ENCODE measurements around the gene GCNT1. TPM values are rescaled to one million over a fixed set of nuclear protein-coding genes. Genes with fewer than 3 reads are reported as not detected.
A peak's percentile ranks its signal among the peaks of the same experiment; 100 is the strongest.

The GCNT1 gene
- total and polyA plus RNA-seq, 2 donors from 2014 or later, result 0.88 to 8.3 TPM

DNA sequence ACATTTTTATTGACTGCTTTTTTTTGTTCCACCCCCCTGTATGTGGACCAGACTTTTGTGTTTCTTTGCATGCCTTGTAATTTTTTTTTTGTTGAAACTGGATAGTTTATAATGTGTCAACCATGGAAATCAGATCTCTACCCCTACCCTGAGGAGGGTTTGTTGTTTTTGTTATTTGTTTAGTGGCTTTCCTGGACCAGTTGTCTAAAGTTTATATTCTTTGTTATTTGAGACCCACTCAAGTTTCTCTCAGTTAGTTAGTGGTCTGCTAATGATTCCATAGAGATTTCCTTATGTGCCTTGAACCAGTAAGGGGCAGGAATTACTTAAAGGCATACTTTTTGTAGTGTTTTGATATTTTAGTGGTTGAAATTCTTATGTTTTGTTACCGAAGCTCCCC is 41.1 kb downstream of the GCNT1 start:
- H3K9ac ChIP-seq (ENCODE audit: low read length in 3 of 3), result no peak overlapping the region
- H3K4me1 ChIP-seq (ENCODE audit: control insufficient read depth in 2 of 3, insufficient read depth in 2 of 3, low read depth in 1 of 3, low read length in 3 of 3), result no peaks in the 10 kb centered on the region
- FAIRE-seq (no peak), DNase-seq (peak in 2 of 5 donors; percentile 30 to 40)
- no peaks in the 10 kb centered on the region for H3K36me3 ChIP-seq (ENCODE audit: control insufficient read depth in 2 of 3, insufficient read depth in 3 of 3, low read length in 3 of 3)
- no peaks in the 10 kb centered on the region for H3K27me3 ChIP-seq (ENCODE audit: control insufficient read depth, insufficient read depth, low read length)
- intact Hi-C loops (cut with DNase I), result no loop called here
- H3K27ac ChIP-seq (ENCODE audit: low read depth in 2 of 2, low read length in 2 of 2), result no peak overlapping the region
- TF ChIP-seq, protein P1, sequence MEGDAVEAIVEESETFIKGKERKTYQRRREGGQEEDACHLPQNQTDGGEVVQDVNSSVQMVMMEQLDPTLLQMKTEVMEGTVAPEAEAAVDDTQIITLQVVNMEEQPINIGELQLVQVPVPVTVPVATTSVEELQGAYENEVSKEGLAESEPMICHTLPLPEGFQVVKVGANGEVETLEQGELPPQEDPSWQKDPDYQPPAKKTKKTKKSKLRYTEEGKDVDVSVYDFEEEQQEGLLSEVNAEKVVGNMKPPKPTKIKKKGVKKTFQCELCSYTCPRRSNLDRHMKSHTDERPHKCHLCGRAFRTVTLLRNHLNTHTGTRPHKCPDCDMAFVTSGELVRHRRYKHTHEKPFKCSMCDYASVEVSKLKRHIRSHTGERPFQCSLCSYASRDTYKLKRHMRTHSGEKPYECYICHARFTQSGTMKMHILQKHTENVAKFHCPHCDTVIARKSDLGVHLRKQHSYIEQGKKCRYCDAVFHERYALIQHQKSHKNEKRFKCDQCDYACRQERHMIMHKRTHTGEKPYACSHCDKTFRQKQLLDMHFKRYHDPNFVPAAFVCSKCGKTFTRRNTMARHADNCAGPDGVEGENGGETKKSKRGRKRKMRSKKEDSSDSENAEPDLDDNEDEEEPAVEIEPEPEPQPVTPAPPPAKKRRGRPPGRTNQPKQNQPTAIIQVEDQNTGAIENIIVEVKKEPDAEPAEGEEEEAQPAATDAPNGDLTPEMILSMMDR (IDR thresholded peaks at IDR 0.05; ENCODE audit: borderline replicate concordance, extremely low read depth, insufficient read depth), result no peak
- no peak overlapping the region for H3K4me3 ChIP-seq (ENCODE audit: low read length in 3 of 3)
- no peaks in the 10 kb centered on the region for H3K9me3 ChIP-seq (ENCODE audit: control insufficient read depth in 2 of 3, insufficient read depth in 1 of 3, low read length in 3 of 3)

DNA sequence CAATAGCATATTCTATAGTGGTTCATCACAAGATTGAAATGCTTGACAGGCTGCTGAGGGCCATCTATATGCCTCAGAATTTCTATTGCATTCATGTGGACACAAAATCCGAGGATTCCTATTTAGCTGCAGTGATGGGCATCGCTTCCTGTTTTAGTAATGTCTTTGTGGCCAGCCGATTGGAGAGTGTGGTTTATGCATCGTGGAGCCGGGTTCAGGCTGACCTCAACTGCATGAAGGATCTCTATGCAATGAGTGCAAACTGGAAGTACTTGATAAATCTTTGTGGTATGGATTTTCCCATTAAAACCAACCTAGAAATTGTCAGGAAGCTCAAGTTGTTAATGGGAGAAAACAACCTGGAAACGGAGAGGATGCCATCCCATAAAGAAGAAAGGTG is 43.8 kb downstream of the GCNT1 start:
- Histone ChIP-seq H3K36me3 (ENCODE audit: control insufficient read depth in 2 of 3, insufficient read depth in 3 of 3, low read length in 3 of 3) (no peaks in the 10 kb centered on the region), H3K9ac (ENCODE audit: low read length in 3 of 3) (no peak overlapping the region), H3K27me3 (ENCODE audit: control insufficient read depth, insufficient read depth, low read length) (no peaks in the 10 kb centered on the region), H3K27ac (ENCODE audit: low read depth in 2 of 2, low read length in 2 of 2) (no peak overlapping the region), H3K9me3 (ENCODE audit: control insufficient read depth in 2 of 3, insufficient read depth in 1 of 3, low read length in 3 of 3) (no peaks in the 10 kb centered on the region), H3K4me1 (ENCODE audit: control insufficient read depth in 2 of 3, insufficient read depth in 2 of 3, low read depth in 1 of 3, low read length in 3 of 3) (no peaks in the 10 kb centered on the region), H3K4me3 (ENCODE audit: low read length in 3 of 3) (no peak overlapping the region)
- DNase-seq (no peak), FAIRE-seq (no peak)
- intact Hi-C loops (cut with DNase I), result no loop called here
- TF ChIP-seq, protein P1 (IDR thresholded peaks at IDR 0.05; ENCODE audit: borderline replicate concordance, extremely low read depth, insufficient read depth), result no peak

DNA sequence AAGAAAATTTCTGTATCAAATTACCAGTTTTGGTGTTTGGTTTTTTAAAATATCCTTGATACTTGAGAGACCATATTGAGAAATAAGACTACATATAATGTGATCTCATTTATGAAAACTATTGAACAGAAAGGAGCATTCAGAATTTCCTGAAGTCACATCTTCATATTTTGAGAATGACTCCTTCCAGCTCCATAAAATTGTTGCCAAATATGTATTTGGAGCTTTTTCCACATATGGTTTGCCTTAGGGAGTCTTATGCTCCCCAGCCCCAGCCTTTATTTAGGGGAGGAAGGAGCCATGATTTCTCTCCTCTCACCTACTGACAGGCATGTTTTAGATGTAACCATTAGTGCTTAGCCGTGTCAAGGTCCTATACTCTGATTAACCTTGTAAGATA is 51.1 kb downstream of the GCNT1 start:
- Histone ChIP-seq H3K27ac (ENCODE audit: low read depth in 2 of 2, low read length in 2 of 2) (no peak overlapping the region), H3K9ac (ENCODE audit: low read length in 3 of 3) (no peak overlapping the region), H3K27me3 (ENCODE audit: control insufficient read depth, insufficient read depth, low read length) (no peaks in the 10 kb centered on the region), H3K4me1 (ENCODE audit: control insufficient read depth in 2 of 3, insufficient read depth in 2 of 3, low read depth in 1 of 3, low read length in 3 of 3) (no peaks in the 10 kb centered on the region), H3K4me3 (ENCODE audit: low read length in 3 of 3) (no peak overlapping the region), H3K9me3 (ENCODE audit: control insufficient read depth in 2 of 3, insufficient read depth in 1 of 3, low read length in 3 of 3) (no peaks in the 10 kb centered on the region), H3K36me3 (ENCODE audit: control insufficient read depth in 2 of 3, insufficient read depth in 3 of 3, low read length in 3 of 3) (no peaks in the 10 kb centered on the region)
- FAIRE-seq (no peak), DNase-seq (no peak)
- intact Hi-C loops (cut with DNase I), result no loop called here
- TF ChIP-seq, protein P1 (IDR thresholded peaks at IDR 0.05; ENCODE audit: borderline replicate concordance, extremely low read depth, insufficient read depth), result no peak

DNA sequence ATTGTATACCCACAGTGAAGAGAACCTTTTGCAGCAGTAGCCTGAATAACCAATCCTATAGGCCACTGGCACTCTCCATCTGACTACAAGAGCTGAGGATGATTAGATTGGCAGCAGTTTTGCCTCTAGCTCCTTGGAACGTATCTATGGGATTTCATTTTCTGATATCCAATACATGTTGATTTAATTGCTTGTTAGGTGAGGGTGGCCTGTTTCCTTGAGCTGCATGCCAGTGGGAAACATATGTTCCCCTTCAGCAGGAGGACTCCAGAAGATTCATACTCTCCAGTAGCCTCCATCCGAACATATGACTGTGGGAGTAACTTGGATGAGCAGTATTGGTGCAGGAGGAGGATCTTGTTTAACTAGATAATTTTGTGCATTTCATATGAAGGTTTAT is 51.5 kb downstream of the GCNT1 start:
- no peak overlapping the region for H3K9ac ChIP-seq (ENCODE audit: low read length in 3 of 3)
- H3K27ac ChIP-seq (ENCODE audit: low read depth in 2 of 2, low read length in 2 of 2), result no peak overlapping the region
- intact Hi-C loops (cut with DNase I), result no loop called here
- H3K27me3 ChIP-seq (ENCODE audit: control insufficient read depth, insufficient read depth, low read length), result no peaks in the 10 kb centered on the region
- H3K4me1 ChIP-seq (ENCODE audit: control insufficient read depth in 2 of 3, insufficient read depth in 2 of 3, low read depth in 1 of 3, low read length in 3 of 3), result no peaks in the 10 kb centered on the region
- no peaks in the 10 kb centered on the region for H3K36me3 ChIP-seq (ENCODE audit: control insufficient read depth in 2 of 3, insufficient read depth in 3 of 3, low read length in 3 of 3)
- H3K4me3 ChIP-seq (ENCODE audit: low read length in 3 of 3), result no peak overlapping the region
- TF ChIP-seq, protein P1 (IDR thresholded peaks at IDR 0.05; ENCODE audit: borderline replicate concordance, extremely low read depth, insufficient read depth), result no peak
- H3K9me3 ChIP-seq (ENCODE audit: control insufficient read depth in 2 of 3, insufficient read depth in 1 of 3, low read length in 3 of 3), result no peaks in the 10 kb centered on the region
- FAIRE-seq, result no peak
- no peak for DNase-seq

Measured in kidney (tissue), 14 donors.